Transverse colon (tissue), 4 donors: ENCODE measurements around the gene CFAP92.

Experiments
- CTCF ChIP-seq, 5 experiments: fragments of 200-600 bp in 3 of 5; fragments of 450-650 bp in 2 of 5; sonication (generic) in 3 of 5; IDR thresholded peaks; 1 replicate in 2 of 5; 2 replicates in 3 of 5; pipeline ENCODE4 v1.5.1; 2016 to 2017; ENCODE audit warnings: antibody characterized with exemption in 5 of 5, inconsistent platforms in 3 of 5, mild to moderate bottlenecking in 2 of 5, moderate library complexity in 1 of 5
- EP300 ChIP-seq: sonication (generic); formaldehyde crosslinking; IDR thresholded peaks from one replicate; pipeline ENCODE4 v1.6.1; 2017; ENCODE audit warnings: antibody characterized with exemption, low read depth
- POLR2A ChIP-seq: fragments of 450-650 bp; IDR thresholded peaks from one replicate; pipeline ENCODE4 v1.6.1; 2016; ENCODE audit warnings: antibody characterized with exemption, mild to moderate bottlenecking, moderate library complexity
- POLR2AphosphoS5 ChIP-seq, 3 donors: sonication (generic); formaldehyde crosslinking; IDR thresholded peaks; one replicate each; pipeline ENCODE4 v1.6.1; 2016; ENCODE audit warnings: antibody characterized with exemption in 3 of 3

GRCh38 chr3:128984596-128984995 lies 9.3 kb downstream of the CFAP92 start:
- TF ChIP-seq CTCF (IDR thresholded peaks at IDR 0.05) (no peak), POLR2AphosphoS5 (IDR thresholded peaks at IDR 0.05) (no peak), EP300 (no peak), POLR2A (no peak)
